ENCODE measurements around the gene SCUBE2. TPM values are rescaled to one million over a fixed set of nuclear protein-coding genes. Genes with fewer than 3 reads are reported as not detected.
A peak's percentile ranks its signal among the peaks of the same experiment; 100 is the strongest.

Gene SCUBE2
- total RNA-seq, 1 donor from 2014 or later = 5.0 TPM

- peaks cover 11% of the 10 kb centered on the region for H3K36me3 Mint-ChIP-seq (ENCODE audit: low read depth)
- no peak overlapping the region for H3K4me3 Mint-ChIP-seq (ENCODE audit: unreplicated experiment)
These were observed 3.0 kb upstream of the SCUBE2 start for GRCh38 chr11:9094420-9094819.

GRCh38 chr11:9092853-9093778 is 1.7 kb upstream of the SCUBE2 start:
- DNase-seq (ENCODE audit: low spot score) = no peak
- no peaks in the 10 kb centered on the region for H3K27me3 Mint-ChIP-seq (ENCODE audit: low read depth)
- H3K27ac Mint-ChIP-seq (ENCODE audit: unreplicated experiment) = no peak overlapping the region
- no peak overlapping the region for H3K4me3 Mint-ChIP-seq (ENCODE audit: unreplicated experiment)
- TF ChIP-seq CTCF (IDR thresholded peaks at IDR 0.05) = peak; percentile 70
- peaks cover 11% of the 10 kb centered on the region for H3K36me3 Mint-ChIP-seq (ENCODE audit: low read depth)
- no peaks in the 10 kb centered on the region for H3K9me3 Mint-ChIP-seq (ENCODE audit: low read depth)
- H3K4me1 Mint-ChIP-seq (ENCODE audit: low read depth) = peaks cover 12% of the 10 kb centered on the region

More at GRCh38 chr11:9094420-9094819, 3.0 kb upstream of the SCUBE2 start:
- H3K4me1 Mint-ChIP-seq (ENCODE audit: low read depth) = peaks cover 12% of the 10 kb centered on the region
- H3K27ac Mint-ChIP-seq (ENCODE audit: unreplicated experiment) = no peak overlapping the region
- no peaks in the 10 kb centered on the region for H3K9me3 Mint-ChIP-seq (ENCODE audit: low read depth)
- no peak for DNase-seq (ENCODE audit: low spot score)
- no peaks in the 10 kb centered on the region for H3K27me3 Mint-ChIP-seq (ENCODE audit: low read depth)
- no peak for TF ChIP-seq CTCF (IDR thresholded peaks at IDR 0.05)

- peaks cover 11% of the 10 kb centered on the region for H3K36me3 Mint-ChIP-seq (ENCODE audit: low read depth)
- TF ChIP-seq CTCF (IDR thresholded peaks at IDR 0.05) = no peak
- peak overlapping the region; percentile 54 for H3K4me3 Mint-ChIP-seq (ENCODE audit: unreplicated experiment)
- DNase-seq (ENCODE audit: low spot score) = no peak
- no peaks in the 10 kb centered on the region for H3K27me3 Mint-ChIP-seq (ENCODE audit: low read depth)
- peaks cover 12% of the 10 kb centered on the region for H3K4me1 Mint-ChIP-seq (ENCODE audit: low read depth)
- no peak overlapping the region for H3K27ac Mint-ChIP-seq (ENCODE audit: unreplicated experiment)
- no peaks in the 10 kb centered on the region for H3K9me3 Mint-ChIP-seq (ENCODE audit: low read depth)
These were observed 673 bp upstream of the SCUBE2 start for GRCh38 chr11:9092072-9092471.

- Mint-ChIP-seq H3K27ac (ENCODE audit: unreplicated experiment) (no peak overlapping the region), H3K27me3 (ENCODE audit: low read depth) (no peaks in the 10 kb centered on the region), H3K4me1 (ENCODE audit: low read depth) (peaks cover 12% of the 10 kb centered on the region), H3K4me3 (ENCODE audit: unreplicated experiment) (peak overlapping the region; percentile 68), H3K36me3 (ENCODE audit: low read depth) (peaks cover 6% of the 10 kb centered on the region), H3K9me3 (ENCODE audit: low read depth) (no peaks in the 10 kb centered on the region)
- no peak for DNase-seq (ENCODE audit: low spot score)
- no peak for TF ChIP-seq CTCF (IDR thresholded peaks at IDR 0.05)
These were observed 833 bp downstream of the SCUBE2 start for GRCh38 chr11:9090488-9091043.

- no peaks in the 10 kb centered on the region for H3K27me3 Mint-ChIP-seq (ENCODE audit: low read depth)
- no peak overlapping the region for H3K4me3 Mint-ChIP-seq (ENCODE audit: unreplicated experiment)
- peaks cover 12% of the 10 kb centered on the region for H3K4me1 Mint-ChIP-seq (ENCODE audit: low read depth)
- no peaks in the 10 kb centered on the region for H3K9me3 Mint-ChIP-seq (ENCODE audit: low read depth)
- DNase-seq (ENCODE audit: low spot score) = no peak
- no peak for TF ChIP-seq CTCF (IDR thresholded peaks at IDR 0.05)
- no peak overlapping the region for H3K27ac Mint-ChIP-seq (ENCODE audit: unreplicated experiment)
- peaks cover 2% of the 10 kb centered on the region for H3K36me3 Mint-ChIP-seq (ENCODE audit: low read depth)
These were observed 1.8 kb downstream of the SCUBE2 start for GRCh38 chr11:9089636-9090035.
